Measurements from ENCODE around the gene HERC5. TPM values are rescaled to one million over a fixed set of nuclear protein-coding genes. Genes with fewer than 3 reads are reported as not detected.
"Not testable (repeated sequence)": the region's sequence is repeated elsewhere in the genome, so short reads cannot be mapped to it uniquely, and the experiment has no call there.

HERC5 gene
- total RNA-seq, 1 donor from 2014 or later, result 1.6 TPM

- intact Hi-C loops (cut with DNase I), result loop anchor here (1.0 to 10.0 kb wide), 2 partner anchors 120 to 485 kb away; no protein-coding TSS in a partner anchor
- ATAC-seq, result not testable (repeated sequence)
- DNase-seq (ENCODE audit: missing footprints), result peak; percentile 80
These were observed 82.6 kb downstream of the HERC5 start for GRCh38 chr4:88539322-88540068.

GRCh38 chr4:88549815-88550214, 92.9 kb downstream of the HERC5 start:
- intact Hi-C loops (cut with DNase I), result no loop called here
- ATAC-seq (no peak), DNase-seq (ENCODE audit: missing footprints) (no peak)

Other genes with a start within 250 kb of the HERC5 start
- gene PPM1K, start 172.6 kb upstream of the HERC5 start, total RNA-seq, result 125 TPM
- 6.1 TPM for gene HERC6, start 78.3 kb upstream of the HERC5 start, total RNA-seq
- gene PYURF, start 66.7 kb downstream of the HERC5 start, total RNA-seq, result 56.3 TPM
- 49.5 TPM for gene HERC3, start 135.4 kb downstream of the HERC5 start, total RNA-seq
- gene NAP1L5, start 240.7 kb downstream of the HERC5 start, total RNA-seq, result 2.4 TPM

Data from Right ventricle myocardium inferior (tissue), 1 donor.